HCT116 (cell line): ENCODE measurements around the gene ABHD11.

ENCODE experiments used
- ELF1 ChIP-seq: IDR thresholded peaks from 2 replicates; pipeline ENCODE4 v1.6.1; 2012; ENCODE audit warnings: low read depth, borderline replicate concordance
- POLR2A ChIP-seq: IDR thresholded peaks from 2 replicates; pipeline ENCODE4 v1.7.0; 2011; ENCODE audit warnings: borderline replicate concordance; ENCODE audit not compliant: insufficient read depth, insufficient read length; ENCODE audit errors: extremely low read depth

GRCh38 chr7:73706126-73707044, 32.2 kb downstream of the ABHD11 start:
- TF ChIP-seq ELF1 (no peak), POLR2A (no peak)
